NCI-H128 (cell line): ENCODE data around the gene COPS9.

Experiments
- DNase-seq: peaks from one replicate; lab custom pipeline; 2025; ENCODE audit not compliant: unreplicated experiment; lab: John Stamatoyannopoulos, UW

COPS9 gene

DNA sequence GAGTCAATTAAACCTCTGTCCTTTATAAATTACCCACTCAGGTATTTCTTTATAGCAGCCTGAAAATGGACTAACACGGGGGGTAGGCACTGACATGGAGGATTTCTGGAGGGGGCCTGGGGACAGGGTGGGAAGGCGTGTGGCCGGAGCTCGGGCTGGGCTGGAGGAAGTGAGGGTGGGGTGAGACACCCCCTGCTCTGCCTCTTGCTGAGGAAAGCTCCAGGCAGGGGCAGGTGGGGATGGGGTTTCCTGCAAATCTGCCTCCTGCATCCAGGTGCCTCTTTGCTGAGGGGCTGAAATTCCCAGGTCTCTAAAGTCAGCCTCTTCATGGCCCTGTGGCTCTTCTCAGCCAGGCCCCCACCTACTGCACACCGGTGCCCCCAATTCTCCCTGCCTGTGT is 30.1 kb upstream of the COPS9 start:
- DNase-seq, result no peak

DNA sequence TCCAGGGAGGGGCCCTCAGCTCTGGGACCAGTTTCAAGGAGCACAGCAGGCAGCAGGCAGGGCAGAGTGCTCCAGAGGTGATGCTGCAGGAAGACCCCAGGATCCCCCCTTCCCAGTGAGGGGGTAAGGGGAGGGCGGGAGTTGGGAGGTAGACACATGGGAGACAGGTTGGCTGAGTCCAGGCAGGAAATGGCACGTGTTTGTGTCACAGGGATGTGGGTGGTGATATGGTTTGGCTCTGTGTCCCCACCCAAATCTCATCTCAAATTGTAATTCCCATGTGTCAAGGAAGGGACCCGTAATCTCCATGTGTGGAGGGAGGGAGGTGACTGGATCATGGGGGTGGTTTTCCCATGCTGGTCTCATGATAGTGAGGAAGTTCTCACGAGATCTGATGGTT is 29.6 kb upstream of the COPS9 start:
- no peak for DNase-seq

DNA sequence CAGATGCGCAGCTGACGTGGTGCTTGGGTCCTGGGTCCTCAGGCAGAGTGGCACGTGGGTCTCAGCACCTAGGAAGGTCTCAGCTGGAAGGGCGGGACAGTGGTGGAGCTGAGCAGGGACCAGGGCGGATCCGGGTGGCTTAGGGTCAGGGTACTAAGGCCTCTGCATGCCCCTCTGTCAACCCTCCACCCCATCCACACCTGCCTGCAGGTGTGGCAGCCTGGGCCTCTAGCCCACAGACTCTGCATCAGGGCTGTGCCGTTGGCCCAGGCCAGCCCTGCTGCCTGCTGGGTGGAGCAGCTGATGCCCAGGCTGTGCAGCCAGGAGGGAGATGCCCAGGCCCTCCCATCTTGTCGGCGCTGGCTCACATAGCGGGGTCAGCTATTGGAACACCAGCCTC is 28.9 kb upstream of the COPS9 start:
- no peak for DNase-seq

DNA sequence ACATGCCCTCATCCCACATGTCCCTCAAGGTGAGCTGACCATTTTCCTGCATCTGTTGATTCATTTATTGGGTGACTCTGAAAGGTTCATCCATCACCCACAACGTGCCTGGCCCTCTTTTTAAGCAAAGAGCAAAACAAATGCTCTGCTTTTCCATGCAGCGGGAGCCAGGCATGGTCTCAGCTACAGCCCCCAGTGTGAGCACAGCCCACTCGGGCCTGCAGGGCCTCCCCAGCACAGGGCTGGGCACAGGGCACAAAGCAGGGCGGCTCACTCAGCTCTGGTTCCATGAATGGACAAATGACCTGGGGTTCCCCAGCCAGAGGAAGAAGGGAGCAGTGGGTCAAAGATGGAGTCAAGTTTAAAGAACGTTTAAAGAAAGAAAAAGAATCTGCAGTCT is 28.5 kb upstream of the COPS9 start:
- no peak for DNase-seq

DNA sequence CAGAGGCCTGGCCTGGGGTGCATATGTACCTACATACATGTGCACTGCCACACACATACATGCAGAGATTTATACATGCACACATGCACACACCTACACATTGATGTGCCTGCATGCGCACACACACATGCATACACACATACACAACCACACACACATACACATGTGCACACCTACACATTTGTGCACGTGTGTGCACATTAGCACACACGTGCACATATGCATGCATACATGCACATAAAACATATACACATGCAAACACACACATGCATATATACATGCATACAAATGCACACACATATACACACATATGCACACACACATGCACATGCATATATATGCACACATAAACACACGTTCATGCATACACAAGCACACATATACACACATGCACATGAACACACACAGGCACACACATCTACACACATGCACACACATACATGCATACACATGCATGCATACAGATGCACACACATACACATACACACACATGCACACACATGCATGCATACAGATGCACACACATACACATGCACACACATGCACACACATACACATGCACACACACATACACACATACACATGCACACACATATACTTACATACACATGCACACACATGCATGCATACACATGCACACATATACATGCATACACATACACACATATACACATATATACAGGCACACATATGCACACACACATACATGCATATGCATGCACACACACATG is 27.9 kb upstream of the COPS9 start:
- DNase-seq, result no peak

DNA sequence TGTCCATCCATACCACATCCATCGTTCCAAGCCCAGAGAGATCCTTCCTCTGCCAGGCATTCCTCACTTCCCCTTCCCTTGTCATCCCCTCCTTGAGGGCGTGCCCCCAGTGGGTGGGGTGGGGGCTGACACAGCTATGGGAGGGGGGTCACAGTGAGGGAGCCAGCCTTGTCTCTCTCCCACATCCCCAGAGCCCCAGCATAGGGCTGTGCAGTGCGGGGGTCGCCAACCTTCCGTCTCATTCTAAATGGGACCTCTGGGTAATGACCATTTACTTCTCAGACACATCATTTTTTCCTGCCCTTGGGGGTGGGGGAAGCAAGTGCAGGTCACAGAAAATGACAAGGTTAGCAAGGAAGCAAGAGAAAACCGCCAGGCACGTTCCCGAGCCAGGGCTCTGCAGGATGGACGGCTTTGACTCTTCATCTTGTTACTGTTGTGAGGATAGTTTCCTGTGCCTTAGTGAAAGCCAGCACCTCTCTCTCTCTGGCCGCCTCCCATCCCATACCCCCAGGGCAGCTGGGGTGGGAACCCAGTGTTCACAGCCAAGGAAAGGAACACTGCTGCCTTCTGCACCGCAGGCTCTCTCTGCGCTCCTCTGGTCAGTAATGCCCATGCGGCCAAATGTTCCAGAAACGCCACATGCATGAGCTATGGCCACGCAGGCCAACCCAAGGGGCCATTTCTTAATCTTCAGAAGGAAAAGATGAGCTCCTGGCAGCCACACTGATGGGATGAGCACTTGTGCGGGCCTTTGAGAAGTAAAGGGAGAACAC is 27.0 kb upstream of the COPS9 start:
- no peak for DNase-seq

DNA sequence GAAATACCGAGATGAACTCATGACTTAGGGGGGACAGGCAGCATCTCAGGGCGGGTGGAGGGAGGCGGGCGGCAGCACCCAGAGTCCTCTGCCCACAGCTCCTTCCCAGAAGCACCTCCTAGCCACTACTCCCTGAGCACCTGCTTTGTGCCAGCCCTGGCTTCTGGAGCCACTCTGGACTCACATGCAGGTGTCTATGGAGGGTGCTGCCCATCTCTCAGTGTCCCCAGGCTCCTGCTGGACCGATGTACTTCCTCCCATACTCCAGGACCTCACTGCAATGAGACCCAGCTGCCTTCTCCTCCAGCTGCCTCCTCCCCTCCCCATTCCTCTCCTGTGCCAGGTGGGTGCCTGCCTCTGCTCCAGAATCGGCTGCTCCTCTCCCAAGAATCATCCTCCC is 26.4 kb upstream of the COPS9 start:
- no peak for DNase-seq

DNA sequence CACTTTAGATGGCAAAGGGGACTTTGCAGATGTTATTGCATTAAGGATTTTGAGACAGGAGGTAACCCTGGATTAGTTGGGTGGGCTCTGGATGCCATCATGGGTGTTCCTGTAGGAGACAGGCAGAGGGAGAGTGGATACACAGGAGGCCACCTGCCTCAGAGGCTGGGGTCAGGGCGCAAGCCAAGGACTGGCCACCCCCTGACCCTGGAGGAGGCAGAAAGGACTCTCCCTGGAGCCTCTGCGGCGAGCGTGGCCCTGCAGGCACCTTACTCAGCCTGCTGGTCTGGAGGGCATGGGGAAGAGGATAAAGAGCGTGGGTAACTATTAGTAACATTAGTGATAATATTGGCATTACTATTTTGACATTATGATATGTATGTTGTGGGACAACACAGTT is 25.9 kb upstream of the COPS9 start:
- no peak for DNase-seq

DNA sequence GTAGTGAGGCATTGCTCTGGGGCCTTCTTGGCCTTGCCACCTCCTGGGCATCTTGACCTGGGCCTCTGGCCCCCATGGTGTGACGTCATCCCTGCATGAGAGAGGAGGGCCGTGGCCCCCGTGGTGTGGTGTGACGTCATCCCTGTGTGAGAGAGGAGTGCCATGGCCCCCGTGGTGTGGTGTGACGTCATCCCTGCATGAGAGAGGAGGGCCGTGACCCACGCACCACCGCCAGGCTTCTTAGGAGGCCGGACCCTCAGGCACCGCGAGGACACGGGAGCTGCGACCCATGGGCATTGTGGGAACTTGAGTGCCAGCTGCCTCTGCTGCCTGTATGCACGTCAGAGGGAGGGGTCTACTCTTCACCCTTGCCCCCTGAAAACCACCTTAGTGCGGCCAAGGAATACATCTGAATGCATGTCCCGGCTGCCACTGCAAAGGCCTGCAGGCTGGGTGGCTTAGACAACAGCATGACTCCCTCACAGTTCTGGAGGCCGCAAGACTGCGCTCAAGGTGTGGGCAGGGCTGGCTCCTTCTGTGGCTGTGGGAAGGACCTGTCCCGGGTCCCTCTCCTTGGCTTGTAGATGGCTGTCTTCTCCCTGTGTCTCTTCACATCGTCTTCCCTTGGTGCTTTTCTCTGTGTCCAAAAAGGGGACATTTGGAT is 25.1 kb upstream of the COPS9 start:
- DNase-seq, result no peak

DNA sequence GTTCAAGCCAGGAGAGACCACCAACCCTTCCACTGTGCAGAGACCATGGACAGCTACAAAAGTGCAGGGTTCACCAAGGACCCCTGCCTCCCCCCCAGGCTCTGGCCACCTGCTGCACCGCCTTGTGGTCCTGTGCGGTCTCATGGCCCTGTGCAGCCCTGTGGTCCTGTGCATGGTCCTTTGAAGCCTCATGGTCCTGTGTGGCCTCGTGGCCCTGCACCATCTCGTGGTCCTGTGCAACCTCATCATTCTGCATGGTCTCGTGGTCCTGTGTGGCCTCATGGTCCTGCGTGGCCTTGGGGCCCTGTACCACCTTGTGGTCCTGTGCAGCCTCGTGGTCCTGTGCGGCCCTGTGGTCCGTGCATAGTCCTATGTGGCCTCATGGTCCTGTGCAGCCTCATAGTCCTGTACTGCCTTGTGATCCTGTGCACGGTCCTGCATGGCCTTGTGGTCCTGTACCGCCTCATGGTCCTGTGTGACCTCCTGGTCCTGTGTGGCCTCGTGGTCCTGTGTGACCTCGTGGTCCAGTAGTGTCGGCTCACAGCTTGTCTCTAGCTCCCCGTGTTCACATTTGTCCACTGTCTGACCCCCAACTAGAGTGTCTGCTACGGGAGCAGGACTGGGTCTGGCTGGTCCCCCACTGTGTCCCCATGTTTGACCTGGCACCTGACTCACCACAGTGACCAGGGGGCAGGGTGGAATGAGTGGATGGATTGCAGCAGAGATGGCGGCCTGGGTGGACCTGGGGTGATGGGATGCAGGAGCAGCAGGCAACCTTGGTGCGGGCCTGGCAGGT is 24.4 kb upstream of the COPS9 start:
- DNase-seq, result no peak

DNA sequence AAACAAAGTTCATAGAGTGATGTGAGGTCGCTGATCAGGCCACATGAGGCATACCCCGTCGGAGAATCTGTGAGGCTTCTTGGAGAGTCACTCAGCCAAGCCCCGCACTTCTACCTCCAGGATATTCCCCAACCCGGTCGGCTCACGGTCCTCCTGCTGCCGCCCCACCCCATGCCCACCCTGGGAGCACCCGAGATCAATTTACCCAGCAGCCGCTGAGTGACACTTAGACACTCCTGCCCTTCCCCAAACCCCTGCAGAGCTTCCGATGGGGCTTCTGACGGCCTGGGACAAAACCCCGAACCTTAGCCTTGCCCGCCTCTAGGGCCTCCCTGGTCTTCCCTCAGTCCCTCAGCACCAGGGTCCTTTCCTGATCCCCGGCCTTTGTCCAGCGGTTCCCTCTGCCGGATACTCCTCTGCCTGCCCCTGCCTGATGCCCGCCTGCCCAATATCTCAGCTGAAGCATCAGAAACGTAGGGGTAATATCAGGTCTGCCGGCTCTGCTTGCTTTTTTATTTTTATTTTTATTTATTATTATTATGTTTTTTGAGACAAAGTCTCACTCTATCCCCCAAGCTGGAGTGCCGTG is 23.2 kb upstream of the COPS9 start:
- DNase-seq, result no peak

DNA sequence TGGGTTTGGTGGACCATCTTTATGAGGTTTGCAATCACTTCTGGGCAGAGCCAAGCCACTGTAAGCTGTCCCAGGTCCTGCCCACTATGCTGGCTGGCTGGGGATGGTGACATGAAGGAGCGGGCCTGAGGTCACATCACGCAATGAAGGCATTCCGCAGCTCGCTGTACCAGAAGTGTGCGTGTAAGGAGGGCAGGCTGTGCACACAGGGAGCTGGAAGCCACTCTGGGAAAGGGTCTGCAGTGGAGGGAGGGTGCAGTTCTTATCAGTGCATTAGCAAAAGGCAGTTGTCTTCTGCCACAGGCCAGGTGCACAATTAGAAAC is 21.0 kb upstream of the COPS9 start:
- no peak for DNase-seq

DNA sequence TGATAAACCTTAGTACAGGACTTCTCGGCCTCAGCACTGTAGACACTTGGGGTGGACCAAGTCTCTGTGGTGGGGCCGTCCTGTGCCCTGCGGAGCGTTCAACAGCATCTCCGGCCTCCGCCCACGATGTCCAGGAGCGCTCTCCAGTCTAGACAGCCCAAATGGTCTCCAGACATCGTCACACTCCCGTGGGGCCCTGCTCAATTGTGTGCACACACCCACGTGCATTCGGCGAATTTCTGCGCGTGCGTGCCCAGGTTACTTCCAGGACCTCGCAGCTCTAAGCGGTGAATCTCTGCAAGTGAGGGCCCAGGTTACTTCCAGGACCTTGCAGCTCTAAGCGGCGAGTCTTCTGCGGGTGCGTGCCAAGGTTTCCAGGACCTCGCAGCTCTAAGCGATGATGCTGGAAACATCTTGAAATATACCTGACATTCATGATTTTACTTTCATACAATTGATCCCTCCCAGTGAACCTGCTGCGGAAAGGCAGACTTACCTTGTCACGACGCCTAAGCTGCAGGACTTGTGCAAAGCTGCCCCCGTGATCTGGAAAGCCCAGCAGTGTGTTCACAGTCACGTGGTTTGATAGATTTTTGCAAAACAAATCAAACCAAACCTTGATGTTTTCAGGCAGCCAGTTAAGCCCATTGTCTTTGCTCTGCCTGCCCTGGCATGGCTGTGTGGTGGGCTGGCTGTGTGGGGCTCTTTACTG is 20.5 kb upstream of the COPS9 start:
- no peak for DNase-seq

DNA sequence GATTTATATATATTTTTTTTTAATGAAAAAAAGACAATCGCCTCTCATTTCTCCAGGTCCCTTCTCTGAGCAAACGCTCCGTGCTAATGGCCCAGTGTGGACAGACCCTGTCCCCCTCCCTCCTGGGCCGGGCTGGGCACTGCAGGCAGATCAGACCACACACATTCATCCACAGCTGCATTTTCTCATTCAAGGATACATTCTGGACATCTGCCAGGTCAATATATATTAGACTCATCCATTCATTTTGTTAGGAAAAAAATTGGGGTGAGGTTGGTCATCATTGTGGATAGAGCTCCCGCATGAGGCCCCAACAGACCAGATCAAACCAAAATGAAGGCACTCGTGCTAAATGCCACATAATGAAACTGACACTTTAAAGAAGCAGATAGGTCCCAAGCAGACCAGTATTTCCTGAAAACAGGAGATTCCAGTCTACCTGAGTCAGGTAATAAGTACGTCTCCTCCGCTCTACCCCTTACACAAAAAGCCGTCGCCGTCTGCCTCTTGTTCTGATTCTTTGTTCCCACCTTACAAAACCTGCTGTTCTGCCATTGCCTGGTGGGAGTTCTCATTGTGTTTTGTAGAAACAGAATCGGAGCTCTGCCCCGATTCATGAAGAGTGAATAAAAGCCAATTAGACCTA is 19.8 kb upstream of the COPS9 start:
- DNase-seq, result no peak

DNA sequence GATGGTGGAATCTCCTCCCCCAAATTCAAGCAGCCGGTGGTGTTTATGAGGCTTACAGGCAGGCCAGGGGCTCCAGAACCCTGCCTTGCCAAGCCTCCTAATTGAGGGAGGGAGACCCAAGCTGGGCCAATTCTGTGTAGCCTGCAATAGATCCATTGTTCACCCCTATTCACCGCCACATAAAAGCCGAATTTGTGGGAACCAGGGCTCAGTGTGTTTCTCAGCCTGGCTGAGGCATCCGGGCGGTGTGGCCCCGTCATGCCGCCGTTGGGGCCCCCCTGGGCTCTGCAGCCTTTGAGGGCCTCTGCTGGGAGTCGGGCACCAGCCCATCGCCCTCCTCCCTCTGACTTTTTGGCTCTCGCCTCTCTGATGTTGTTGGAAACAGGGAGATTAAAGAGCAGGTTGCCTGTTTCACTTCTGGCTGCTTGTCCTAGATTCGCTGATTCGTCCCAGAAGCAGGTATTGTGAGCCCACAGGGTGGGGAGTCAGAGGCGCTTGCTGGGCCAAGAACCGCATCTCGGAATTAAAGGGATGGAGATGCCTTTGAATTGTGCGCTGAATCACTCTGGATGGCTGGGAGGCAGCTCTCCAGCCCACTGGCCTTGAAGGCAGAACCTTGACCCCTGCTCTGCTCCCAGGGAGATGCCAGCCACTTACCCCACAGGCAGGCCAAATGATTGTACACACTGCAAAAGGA is 19.1 kb upstream of the COPS9 start:
- no peak for DNase-seq

DNA sequence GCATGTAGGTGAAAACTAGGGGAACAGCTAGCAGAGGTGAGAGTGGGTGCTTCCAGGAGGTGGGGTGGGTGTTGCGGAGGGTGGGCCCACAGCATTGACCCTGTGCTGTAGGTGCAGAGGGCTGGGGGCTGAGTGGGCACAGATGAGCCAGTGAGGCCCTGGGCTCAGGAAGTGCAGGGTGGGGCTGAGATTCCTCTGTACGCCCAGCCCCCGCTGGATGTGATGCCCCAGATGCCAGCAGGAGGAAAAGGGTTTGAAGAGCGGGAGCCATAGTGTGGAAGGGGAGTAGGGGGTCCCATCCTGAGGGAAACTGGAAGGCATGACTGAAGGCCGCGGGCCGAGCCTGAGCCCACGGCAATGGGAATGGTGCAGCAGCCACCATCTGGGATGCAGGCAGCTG is 18.5 kb upstream of the COPS9 start:
- DNase-seq, result no peak

DNA sequence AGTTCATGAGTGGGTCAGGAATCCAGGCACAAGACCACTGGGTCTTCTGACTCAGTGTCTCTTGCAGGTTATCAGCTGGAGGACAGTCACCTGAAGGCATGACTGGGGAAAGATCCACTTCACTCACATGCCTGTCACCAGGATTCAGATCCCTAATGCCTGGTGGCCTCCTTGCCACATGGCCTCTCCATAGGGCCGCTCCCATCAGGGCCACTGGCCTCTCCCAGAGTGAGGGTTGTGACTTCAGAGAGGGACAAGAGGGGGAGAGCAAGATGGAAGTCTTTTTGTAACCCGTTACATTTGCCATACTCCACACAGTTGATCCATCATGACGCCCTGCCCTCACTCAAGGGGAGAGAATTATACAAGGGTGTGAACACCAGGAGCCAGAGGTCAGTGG is 17.3 kb upstream of the COPS9 start:
- DNase-seq, result no peak

DNA sequence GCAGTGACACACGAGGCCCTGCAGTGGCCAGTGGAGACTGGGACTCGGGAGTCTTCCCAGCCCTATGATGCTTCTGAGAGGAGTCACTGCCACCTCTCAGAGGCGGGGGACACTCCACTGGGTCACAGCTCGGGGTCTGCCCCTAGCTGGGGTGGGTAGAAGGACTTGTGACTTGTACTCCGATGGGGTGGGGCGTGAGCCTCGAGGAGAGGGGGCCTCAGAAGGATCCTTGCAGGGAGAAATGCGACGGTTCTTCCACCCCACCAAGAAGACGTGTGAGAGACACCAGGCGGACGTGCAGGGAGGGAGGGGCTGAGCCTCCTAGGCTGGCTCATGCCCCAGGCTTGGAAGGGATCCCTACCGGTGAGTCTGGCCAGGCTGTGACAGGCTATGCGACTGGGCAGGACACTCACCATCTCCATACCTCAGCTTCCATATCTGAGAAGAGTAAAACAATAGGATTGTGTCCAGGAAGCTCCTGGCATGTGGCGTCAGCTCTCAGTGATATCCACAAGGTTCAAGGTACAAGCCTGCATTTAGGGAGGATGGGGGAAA is 15.4 kb upstream of the COPS9 start:
- DNase-seq, result no peak
